MCF 10A (cell line): ENCODE measurements around the gene HEMK1. TPM values are rescaled to one million over a fixed set of nuclear protein-coding genes. Genes with fewer than 3 reads are reported as not detected.

ENCODE experiments used
- BruUV-seq: library from RNA; stranded (reverse); fragments of 400-500 nt; replicated peaks from 2 replicates; lab custom pipeline; 2021; lab: Mats Ljungman, UMichigan
- CTCF ChIA-PET: fragments of 300-600 bp; sonication (Branson Sonifier 250); formaldehyde crosslinking; extraction: SDS; loops from one replicate; lab custom pipeline; 2021; ENCODE audit warnings: antibody characterized with exemption, inconsistent platforms; lab: Yijun Ruan, JAX
- POLR2A ChIA-PET: fragments of 300-600, 350-650 bp; sonication (Branson Sonifier 250); formaldehyde crosslinking; extraction: SDS; loops from one replicate; lab custom pipeline; 2020; ENCODE audit warnings: antibody characterized with exemption, inconsistent platforms; lab: Yijun Ruan, JAX
- DNase-seq: peaks from one replicate; pipeline ENCODE4 v3.0.0-alpha.2; 2018; ENCODE audit not compliant: unreplicated experiment
- H3K27ac Mint-ChIP-seq: one replicate; pipeline ENCODE4 v1.8.0; 2022; ENCODE audit warnings: mild to moderate bottlenecking, low read depth, mixed read lengths; ENCODE audit not compliant: unreplicated experiment
- H3K27me3 Mint-ChIP-seq: one replicate; pipeline ENCODE4 v1.8.0; 2022; ENCODE audit warnings: mixed read lengths; ENCODE audit not compliant: insufficient read depth, unreplicated experiment
- H3K36me3 Mint-ChIP-seq: one replicate; pipeline ENCODE4 v1.8.0; 2022; ENCODE audit warnings: mild to moderate bottlenecking, moderate library complexity, mixed read lengths; ENCODE audit not compliant: insufficient read depth, unreplicated experiment
- H3K4me1 Mint-ChIP-seq: one replicate; pipeline ENCODE4 v1.8.0; 2022; ENCODE audit warnings: mixed read lengths; ENCODE audit not compliant: insufficient read depth, unreplicated experiment
- H3K4me3 Mint-ChIP-seq: one replicate; pipeline ENCODE4 v1.8.0; 2022; ENCODE audit warnings: mild to moderate bottlenecking, moderate library complexity, mixed read lengths; ENCODE audit not compliant: unreplicated experiment
- H3K9me3 Mint-ChIP-seq: one replicate; pipeline ENCODE4 v1.8.0; 2022; ENCODE audit warnings: mixed read lengths; ENCODE audit not compliant: unreplicated experiment
- intact Hi-C: fragments of 100-400 bp; cut with micrococcal nuclease; formaldehyde crosslinking; loops from 2 replicates; pipeline ENCODE4 v1.14.1; 2022
- total RNA-seq: library from RNA; stranded (reverse); gene quantifications from 2 replicates; pipeline ENCODE4 v1.2.3, GENCODE V29; 2022
- TF ChIP-seq, protein P1 (sequence below): fragments of 200-600 bp; IDR thresholded peaks from one replicate; pipeline ENCODE4 v1.8.0; 2022; ENCODE audit warnings: antibody characterized with exemption, mild to moderate bottlenecking; ENCODE audit not compliant: unreplicated experiment

The HEMK1 gene
- total RNA-seq, 1 experiment from 2014 or later, result 19.9 TPM

DNA sequence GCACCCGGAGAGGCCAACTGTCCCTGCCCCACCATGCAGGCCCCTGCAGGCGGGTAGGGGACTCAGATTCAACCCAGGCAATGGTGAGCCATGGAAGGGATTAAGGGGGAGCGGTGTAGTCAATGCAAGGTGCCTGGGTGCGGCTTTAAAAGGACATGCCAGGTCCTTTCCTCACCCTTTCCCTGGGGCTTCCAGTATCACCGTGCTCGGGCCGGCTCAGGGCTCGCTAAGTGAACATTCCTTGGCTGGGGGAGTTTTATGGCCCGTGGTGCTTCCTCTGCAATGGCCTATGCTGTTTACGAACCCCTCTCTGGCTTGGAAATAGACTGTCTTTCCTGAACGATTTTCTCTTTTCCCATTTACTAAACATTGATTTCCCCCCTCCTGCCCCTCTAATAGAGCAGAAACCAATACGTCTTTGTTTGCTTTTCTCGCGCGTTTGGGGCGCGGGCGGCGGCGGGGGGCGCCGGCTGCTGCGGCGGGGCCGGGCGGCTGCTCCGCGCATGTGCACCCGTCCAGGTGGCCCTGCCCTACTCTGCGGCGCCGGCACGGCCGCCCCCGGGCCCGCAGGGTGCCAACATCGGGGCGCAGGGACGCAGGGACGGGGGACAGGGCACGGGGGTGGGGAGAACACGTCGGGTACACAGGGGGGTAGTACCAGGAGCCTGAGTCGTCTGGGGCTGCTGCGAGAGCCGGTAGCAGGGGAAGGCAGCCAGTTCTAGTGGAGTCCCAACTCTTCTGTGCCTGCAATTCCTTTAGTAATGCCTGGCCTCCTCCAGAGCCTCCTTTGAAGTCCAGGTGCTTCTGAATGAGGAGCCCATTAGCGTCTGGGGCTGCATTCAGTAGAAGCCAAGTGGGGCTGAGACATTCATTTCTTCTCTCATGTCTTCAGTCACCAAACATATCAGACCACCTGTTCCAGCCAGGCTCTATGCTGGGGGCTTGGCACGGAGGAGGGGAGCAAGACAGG, 39.0 kb upstream of the HEMK1 start:
- POLR2A ChIA-PET, result no interaction called here
- Mint-ChIP-seq H3K4me1 (peaks cover 10% of the 10 kb centered on the region), H3K27ac (no peak overlapping the region), H3K9me3 (no peaks in the 10 kb centered on the region), H3K27me3 (peaks cover 35% of the 10 kb centered on the region), H3K36me3 (no peaks in the 10 kb centered on the region), H3K4me3 (no peak overlapping the region)
- TF ChIP-seq, protein P1, sequence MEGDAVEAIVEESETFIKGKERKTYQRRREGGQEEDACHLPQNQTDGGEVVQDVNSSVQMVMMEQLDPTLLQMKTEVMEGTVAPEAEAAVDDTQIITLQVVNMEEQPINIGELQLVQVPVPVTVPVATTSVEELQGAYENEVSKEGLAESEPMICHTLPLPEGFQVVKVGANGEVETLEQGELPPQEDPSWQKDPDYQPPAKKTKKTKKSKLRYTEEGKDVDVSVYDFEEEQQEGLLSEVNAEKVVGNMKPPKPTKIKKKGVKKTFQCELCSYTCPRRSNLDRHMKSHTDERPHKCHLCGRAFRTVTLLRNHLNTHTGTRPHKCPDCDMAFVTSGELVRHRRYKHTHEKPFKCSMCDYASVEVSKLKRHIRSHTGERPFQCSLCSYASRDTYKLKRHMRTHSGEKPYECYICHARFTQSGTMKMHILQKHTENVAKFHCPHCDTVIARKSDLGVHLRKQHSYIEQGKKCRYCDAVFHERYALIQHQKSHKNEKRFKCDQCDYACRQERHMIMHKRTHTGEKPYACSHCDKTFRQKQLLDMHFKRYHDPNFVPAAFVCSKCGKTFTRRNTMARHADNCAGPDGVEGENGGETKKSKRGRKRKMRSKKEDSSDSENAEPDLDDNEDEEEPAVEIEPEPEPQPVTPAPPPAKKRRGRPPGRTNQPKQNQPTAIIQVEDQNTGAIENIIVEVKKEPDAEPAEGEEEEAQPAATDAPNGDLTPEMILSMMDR, result no peak
- intact Hi-C loops, result no loop called here
- CTCF ChIA-PET, result no interaction called here
- BruUV-seq, result no TSS peak
- no peak for DNase-seq

DNA sequence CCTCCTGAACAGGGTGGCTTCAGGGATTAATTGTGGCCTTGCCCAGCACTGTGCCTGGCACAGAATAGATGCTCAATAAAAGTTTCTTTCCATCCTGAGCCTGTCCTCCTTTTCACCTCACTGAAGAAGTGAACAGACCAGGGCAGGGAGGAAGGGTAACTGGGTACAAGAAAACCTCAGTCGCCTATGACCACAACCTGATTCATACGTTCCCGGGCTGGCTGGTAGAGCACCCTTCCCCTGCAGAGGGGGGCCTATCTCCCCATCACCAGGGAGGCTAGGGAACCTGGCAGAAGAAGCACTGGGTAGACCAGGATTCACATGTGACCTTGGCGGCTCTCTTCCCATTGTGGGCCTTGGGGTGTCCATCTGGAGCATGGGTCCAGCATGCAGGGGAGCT, 38.1 kb upstream of the HEMK1 start:
- Mint-ChIP-seq H3K27me3 (peaks cover 44% of the 10 kb centered on the region), H3K27ac (no peak overlapping the region), H3K4me1 (peaks cover 10% of the 10 kb centered on the region), H3K4me3 (no peak overlapping the region), H3K9me3 (no peaks in the 10 kb centered on the region), H3K36me3 (no peaks in the 10 kb centered on the region)
- intact Hi-C loops, result no loop called here
- no TSS peak for BruUV-seq
- TF ChIP-seq, protein P1, result no peak
- ChIA-PET POLR2A (no interaction called here), CTCF (interaction anchor here (0.6 kb wide), 2 partner anchors 11 to 12 kb away, joined by 3 to 4 read pairs; no protein-coding TSS in a partner anchor)
- DNase-seq, result no peak

DNA sequence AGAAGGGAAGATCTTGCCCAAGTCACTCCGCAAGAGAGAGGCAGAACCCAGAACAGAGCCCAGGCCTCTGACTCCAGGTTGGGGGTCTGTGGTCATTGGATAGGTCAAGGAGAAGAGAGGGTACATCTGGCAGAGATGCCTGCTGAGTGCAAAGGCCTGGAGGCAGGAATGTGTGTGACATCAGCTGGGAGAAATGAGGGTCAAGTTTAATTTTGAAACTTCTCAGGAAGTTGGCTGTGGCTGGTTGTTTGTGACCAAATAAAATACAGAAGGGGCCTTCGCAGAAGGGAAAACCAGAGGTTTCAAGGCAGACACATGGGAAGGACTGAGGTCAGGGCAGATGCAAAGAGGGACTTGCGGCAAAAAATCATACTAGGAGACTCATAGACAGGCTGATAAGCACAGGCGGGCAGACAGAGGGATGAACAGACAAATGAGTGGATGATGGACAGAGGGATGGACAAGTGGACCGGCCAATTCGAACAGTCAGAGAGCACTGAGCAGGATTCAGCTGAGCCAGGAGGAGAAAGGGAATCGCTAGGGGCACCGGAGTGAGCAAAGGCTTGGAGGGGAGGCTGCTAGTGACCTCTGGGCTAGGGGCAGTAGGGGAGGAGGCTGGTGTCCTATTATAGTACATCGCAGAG, 37.1 kb upstream of the HEMK1 start:
- ChIA-PET POLR2A (no interaction called here), CTCF (interaction anchor here (0.6 kb wide), 1 partner anchor 1411 kb away, joined by 3 read pairs; no protein-coding TSS in a partner anchor)
- peaks cover 10% of the 10 kb centered on the region for H3K4me1 Mint-ChIP-seq
- no peaks in the 10 kb centered on the region for H3K9me3 Mint-ChIP-seq
- no peak for DNase-seq
- intact Hi-C loops, result no loop called here
- H3K4me3 Mint-ChIP-seq, result no peak overlapping the region
- TF ChIP-seq, protein P1, result no peak
- BruUV-seq, result no TSS peak
- H3K27ac Mint-ChIP-seq, result no peak overlapping the region
- no peaks in the 10 kb centered on the region for H3K36me3 Mint-ChIP-seq
- peaks cover 54% of the 10 kb centered on the region for H3K27me3 Mint-ChIP-seq

DNA sequence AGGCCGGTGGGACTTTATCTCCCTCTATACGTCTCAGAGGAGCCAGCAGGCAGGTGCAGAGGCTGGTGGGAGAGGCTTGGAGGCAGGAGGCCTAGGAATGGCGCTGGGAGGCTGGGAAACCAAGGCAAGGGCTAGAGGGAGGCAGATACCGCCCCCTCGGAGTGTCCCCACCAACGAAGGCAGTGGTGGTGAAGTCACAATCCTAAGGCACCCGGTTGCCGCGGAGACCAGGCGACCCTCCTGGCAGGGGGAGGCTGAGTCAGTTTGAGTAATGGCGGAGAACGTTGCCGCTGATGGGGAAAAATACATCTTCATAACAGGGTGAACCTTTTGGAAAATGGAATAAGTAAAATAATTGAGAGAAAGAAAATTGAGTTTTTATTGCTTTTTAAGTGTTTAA, 36.0 kb upstream of the HEMK1 start:
- H3K9me3 Mint-ChIP-seq, result no peaks in the 10 kb centered on the region
- TF ChIP-seq, protein P1, result no peak

More for the DNA sequence above, 36.0 kb upstream of the HEMK1 start:
- Mint-ChIP-seq H3K4me1 (peaks cover 10% of the 10 kb centered on the region), H3K4me3 (no peak overlapping the region), H3K36me3 (no peaks in the 10 kb centered on the region), H3K27ac (no peak overlapping the region), H3K27me3 (peaks cover 65% of the 10 kb centered on the region)
- no peak for DNase-seq
- ChIA-PET POLR2A (interaction anchor here (0.9 kb wide), 1 partner anchor 10 kb away, joined by 3 read pairs; no protein-coding TSS in a partner anchor), CTCF (no interaction called here)
- BruUV-seq, result no TSS peak
- intact Hi-C loops, result no loop called here
